ENCODE results near the gene CASQ2.

The CASQ2 gene

DNA sequence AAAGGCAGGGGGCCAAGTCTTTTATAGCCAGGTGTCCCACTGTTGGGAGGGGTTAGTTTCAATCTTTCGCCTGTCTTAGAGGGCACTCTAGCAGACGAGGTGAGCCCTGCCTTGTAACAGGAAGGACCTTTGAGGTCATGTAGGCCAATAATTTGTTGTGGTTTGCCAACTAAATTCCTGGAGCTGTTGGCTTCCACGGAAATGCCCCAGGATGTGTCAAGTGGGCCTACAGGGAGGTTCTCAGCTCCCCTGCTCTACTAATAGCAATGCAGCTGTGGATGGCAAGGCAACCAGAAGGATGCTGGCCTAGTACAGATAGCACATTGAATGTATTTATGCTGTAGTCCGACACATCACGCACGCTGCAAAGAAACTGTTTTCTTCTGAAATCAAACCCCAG lies 22.3 kb upstream of the CASQ2 start:
- Histone ChIP-seq H3K27ac (no peak overlapping the region), H3K4me1 (no peaks in the 10 kb centered on the region), H3K27me3 (peaks cover 0 to 10% of the 10 kb centered on the region in 2 donors), H3K4me3 (no peak overlapping the region), H3K36me3 (no peaks in the 10 kb centered on the region), H3K9me3 (no peaks in the 10 kb centered on the region)
- DNase-seq = no peak
- no peak for TF ChIP-seq CTCF (IDR thresholded peaks at IDR 0.05)
- intact Hi-C loops (cut with DNase I; ENCODE audit: low total_unique reads) = no loop called here

GRCh38 chr1:115790356-115790755 lies 21.8 kb upstream of the CASQ2 start:
- peaks cover 0 to 9% of the 10 kb centered on the region in 2 donors for H3K27me3 ChIP-seq
- no peaks in the 10 kb centered on the region for H3K4me1 ChIP-seq
- intact Hi-C loops (cut with DNase I; ENCODE audit: low total_unique reads) = no loop called here
- no peaks in the 10 kb centered on the region for H3K9me3 ChIP-seq
- H3K27ac ChIP-seq = no peak overlapping the region
- no peaks in the 10 kb centered on the region for H3K36me3 ChIP-seq
- no peak for TF ChIP-seq CTCF (IDR thresholded peaks at IDR 0.05)
- no peak overlapping the region for H3K4me3 ChIP-seq
- no peak for DNase-seq

- no peak for DNase-seq
- Histone ChIP-seq H3K4me3 (no peak overlapping the region), H3K9me3 (no peaks in the 10 kb centered on the region), H3K27me3 (no peaks in the 10 kb centered on the region), H3K27ac (no peak overlapping the region), H3K36me3 (no peaks in the 10 kb centered on the region), H3K4me1 (peaks cover 0 to 15% (median 0%) of the 10 kb centered on the region in 4 donors)
- TF ChIP-seq CTCF (IDR thresholded peaks at IDR 0.05) = no peak
- intact Hi-C loops (cut with DNase I; ENCODE audit: low total_unique reads) = no loop called here
Measured at GRCh38 chr1:115783311-115783710, 14.8 kb upstream of the CASQ2 start.

- Histone ChIP-seq H3K36me3 (no peaks in the 10 kb centered on the region), H3K9me3 (no peaks in the 10 kb centered on the region), H3K4me1 (peaks cover 0 to 15% (median 0%) of the 10 kb centered on the region in 4 donors), H3K27me3 (no peaks in the 10 kb centered on the region), H3K27ac (peak overlapping the region in 1 of 2 donors; percentile 49), H3K4me3 (no peak overlapping the region)
- DNase-seq = no peak
- intact Hi-C loops (cut with DNase I; ENCODE audit: low total_unique reads) = no loop called here
- no peak for TF ChIP-seq CTCF (IDR thresholded peaks at IDR 0.05)
Measured at GRCh38 chr1:115782571-115783281, 14.2 kb upstream of the CASQ2 start.

DNA sequence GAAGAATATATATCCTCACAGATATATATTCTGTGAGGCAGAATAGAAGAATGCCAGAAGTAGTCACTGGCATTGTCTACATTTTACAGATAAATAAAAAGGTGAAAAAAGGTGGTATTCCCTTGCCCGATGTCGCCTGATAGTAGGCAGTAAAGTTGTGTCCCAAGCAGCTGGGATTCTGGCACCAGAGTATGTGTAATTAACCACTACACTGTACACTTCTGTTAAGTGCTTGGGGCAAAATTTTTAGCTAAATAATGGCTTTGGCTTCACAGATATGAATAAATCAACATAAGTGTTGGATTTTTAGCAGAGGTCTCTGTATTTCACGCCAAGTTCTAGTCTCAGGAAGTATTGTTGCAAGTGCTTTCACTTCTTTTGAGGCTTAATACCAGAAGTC lies 13.3 kb upstream of the CASQ2 start:
- no peak for TF ChIP-seq CTCF (IDR thresholded peaks at IDR 0.05)
- no peaks in the 10 kb centered on the region for H3K36me3 ChIP-seq
- DNase-seq = no peak
- H3K4me1 ChIP-seq = peaks cover 0 to 15% (median 0%) of the 10 kb centered on the region in 4 donors
- no peaks in the 10 kb centered on the region for H3K9me3 ChIP-seq
- peak overlapping the region in 1 of 2 donors; percentile 49 for H3K27ac ChIP-seq
- H3K4me3 ChIP-seq = no peak overlapping the region
- no peaks in the 10 kb centered on the region for H3K27me3 ChIP-seq
- intact Hi-C loops (cut with DNase I; ENCODE audit: low total_unique reads) = no loop called here

Measured in tibial artery (tissue), 4 donors.